Left ventricle myocardium inferior (tissue), 1 donor: ENCODE data around the gene RIPOR1. TPM values are rescaled to one million over a fixed set of nuclear protein-coding genes. Genes with fewer than 3 reads are reported as not detected.

Experiments used
- DNase-seq: peaks from one replicate; pipeline ENCODE4 v3.0.0-alpha.2; 2020
- H3K27ac ChIP-seq: fragments of 200-600 bp; replicated peaks from 2 replicates; pipeline ENCODE4 v1.8.0; 2021
- H3K27me3 ChIP-seq: fragments of 200-600 bp; 2 replicates; pipeline ENCODE4 v1.8.0; 2021; ENCODE audit warnings: low read depth
- H3K36me3 ChIP-seq: fragments of 200-600 bp; 2 replicates; pipeline ENCODE4 v1.8.0; 2021
- H3K4me1 ChIP-seq: fragments of 200-600 bp; 2 replicates; pipeline ENCODE4 v1.8.0; 2021
- H3K4me3 ChIP-seq: fragments of 200-600 bp; 2 replicates; pipeline ENCODE4 v1.8.0; 2021; ENCODE audit warnings: mild to moderate bottlenecking, moderate library complexity
- H3K9me3 ChIP-seq: fragments of 200-600 bp; replicated peaks from 2 replicates; pipeline ENCODE4 v1.8.0; 2021
- CTCF ChIP-seq: fragments of 200-600 bp; IDR thresholded peaks from 2 replicates; pipeline ENCODE4 v1.8.0; 2021; ENCODE audit warnings: antibody characterized with exemption, mild to moderate bottlenecking, borderline replicate concordance
- intact Hi-C: fragments of 100-400 bp; cut with micrococcal nuclease; formaldehyde crosslinking; loops from one replicate; pipeline ENCODE4 v1.11.0; 2022
- total RNA-seq: library from RNA; stranded (reverse); fragmentation: NEBNext Ultra II Directional; extraction: Animal tissue kit (Norgen Biotek cat#: 25700); gene quantifications from one replicate; pipeline ENCODE4 v1.2.1, GENCODE V29; 2021
- donor health status: DM: no; HTN: yes; CAD: no; lungs with severe emphysema.

The RIPOR1 gene
- total RNA-seq, 1 donor from 2014 or later = 79.7 TPM

DNA sequence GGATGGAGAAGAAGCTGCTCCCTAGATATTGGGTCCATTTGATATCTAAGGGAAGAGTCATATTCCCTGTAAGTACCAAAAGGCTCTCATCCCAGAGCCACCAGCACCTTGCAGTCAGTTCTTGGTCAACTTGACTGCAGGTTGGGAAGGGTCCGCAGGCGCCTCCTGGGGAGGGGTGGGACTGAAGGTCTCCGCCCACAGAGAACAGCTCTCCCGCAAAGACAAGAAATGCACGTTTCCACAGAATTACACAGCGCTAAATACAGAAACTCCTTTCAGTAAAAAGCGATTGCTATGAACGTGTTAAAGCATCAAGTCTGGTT is 32.8 kb downstream of the RIPOR1 start:
- DNase-seq = no peak
- intact Hi-C loops = no loop called here
- no peak for TF ChIP-seq CTCF

DNA sequence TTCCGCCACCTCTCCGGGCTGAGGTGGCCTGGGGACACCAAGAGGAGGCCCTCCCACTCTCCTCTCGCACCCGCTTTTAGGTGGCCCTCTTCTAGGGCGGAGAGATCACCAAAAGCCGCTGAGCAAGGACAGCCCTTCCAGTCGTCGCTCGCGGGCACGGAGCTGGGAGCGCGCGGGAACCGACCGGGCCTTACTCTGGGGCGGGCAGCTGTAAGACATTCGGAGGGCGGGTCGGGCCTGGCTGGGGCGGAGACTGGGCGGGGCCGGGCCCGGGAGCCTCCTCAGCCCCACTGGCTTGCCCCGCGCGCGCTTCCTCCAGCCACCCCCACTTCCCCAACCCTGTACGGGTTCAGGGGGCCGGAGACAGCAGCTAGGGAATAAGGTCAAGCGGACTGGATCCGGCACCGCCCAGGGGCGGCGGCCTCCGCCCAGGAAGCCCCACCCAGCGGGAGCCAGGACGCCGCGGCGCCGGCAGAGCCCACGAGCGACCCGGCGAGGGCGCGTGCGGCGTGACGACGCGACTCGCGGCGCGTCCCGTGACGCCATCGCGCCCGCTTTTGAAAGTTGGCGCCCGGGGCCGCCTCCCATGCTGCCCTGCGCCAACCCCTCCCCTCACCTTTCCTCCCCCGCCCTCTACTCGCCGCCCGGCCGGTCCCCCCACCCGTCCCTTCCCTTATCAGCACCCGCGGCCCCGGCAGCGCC is 33.3 kb downstream of the RIPOR1 start:
- Histone ChIP-seq H3K9me3 (no peaks in the 10 kb centered on the region), H3K27me3 (no peaks in the 10 kb centered on the region), H3K36me3 (no peaks in the 10 kb centered on the region), H3K4me3 (peak overlapping the region; percentile 76), H3K27ac (peak overlapping the region; percentile 97), H3K4me1 (peaks cover 53% of the 10 kb centered on the region)
- no peak for TF ChIP-seq CTCF
- intact Hi-C loops = no loop called here
- peak; percentile 97 for DNase-seq

More for the DNA sequence above, 32.8 kb downstream of the RIPOR1 start:
- peak overlapping the region; percentile 76 for H3K4me3 ChIP-seq
- H3K4me1 ChIP-seq = peaks cover 48% of the 10 kb centered on the region
- peak overlapping the region; percentile 97 for H3K27ac ChIP-seq
- no peaks in the 10 kb centered on the region for H3K27me3 ChIP-seq
- no peaks in the 10 kb centered on the region for H3K36me3 ChIP-seq
- no peaks in the 10 kb centered on the region for H3K9me3 ChIP-seq

GRCh38 chr16:67562526-67562917 is 33.9 kb downstream of the RIPOR1 start, which contains the start of gene CTCF:
TSS of gene CTCF (plus strand) at chr16:67562526. CDS start at chr16:67610833, 48,307 bp downstream.
- intact Hi-C loops = no loop called here
- Histone ChIP-seq H3K4me1 (peaks cover 59% of the 10 kb centered on the region), H3K36me3 (no peaks in the 10 kb centered on the region), H3K27ac (peak within 1 kb of the TSS; percentile 97), H3K27me3 (no peaks in the 10 kb centered on the region), H3K4me3 (peak within 1 kb of the TSS; percentile 76), H3K9me3 (no peaks in the 10 kb centered on the region)
- peak; percentile 69 for TF ChIP-seq CTCF
- peak; percentile 84 for DNase-seq

DNA sequence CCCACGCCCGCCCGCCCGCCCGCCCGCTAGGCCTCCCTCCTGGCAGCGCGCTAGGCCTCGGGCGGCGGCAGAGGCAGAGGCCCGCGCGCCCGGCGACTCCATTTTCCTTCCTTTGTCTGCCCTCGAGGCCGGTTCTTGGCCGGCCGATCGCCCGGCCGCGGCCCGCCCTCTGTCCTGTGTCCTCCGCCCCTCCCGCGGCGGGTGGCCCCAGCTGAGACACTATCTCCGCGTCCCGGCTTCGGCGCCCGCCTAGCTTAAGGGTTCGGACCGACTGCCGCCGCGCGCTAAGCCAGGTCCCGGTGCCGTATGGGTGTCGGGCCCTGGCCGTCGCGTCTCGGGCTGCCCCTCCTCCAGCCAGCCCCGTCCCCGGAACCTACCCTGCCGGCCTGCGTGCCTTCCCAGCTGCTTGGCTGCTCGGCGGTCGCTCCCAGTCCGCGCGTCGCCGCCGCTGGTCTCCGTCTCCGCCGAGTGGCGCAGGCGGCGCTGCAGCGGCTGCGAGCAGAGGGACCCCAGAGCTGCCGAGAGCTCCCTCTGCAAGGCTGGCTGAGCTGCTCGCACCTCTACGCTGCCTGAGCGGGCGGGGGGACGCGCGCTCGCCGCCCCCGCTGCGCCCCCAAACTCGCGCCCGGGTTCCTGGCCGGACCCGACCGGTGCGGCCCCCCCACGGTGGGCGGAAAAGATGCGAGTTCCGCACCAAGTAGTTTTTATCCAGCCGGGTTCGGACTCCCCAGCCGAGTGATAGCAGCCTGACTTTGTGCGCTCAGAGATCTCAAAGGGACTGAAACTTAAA is 34.5 kb downstream of the RIPOR1 start:
- peaks cover 60% of the 10 kb centered on the region for H3K4me1 ChIP-seq
- intact Hi-C loops = no loop called here
- TF ChIP-seq CTCF = peak; percentile 31

GRCh38 chr16:67563708-67564468 is 35.3 kb downstream of the RIPOR1 start:
- TF ChIP-seq CTCF = no peak
- Histone ChIP-seq H3K4me1 (peaks cover 60% of the 10 kb centered on the region), H3K4me3 (peak overlapping the region; percentile 76), H3K36me3 (no peaks in the 10 kb centered on the region), H3K27ac (peak overlapping the region; percentile 97), H3K27me3 (no peaks in the 10 kb centered on the region), H3K9me3 (no peaks in the 10 kb centered on the region)
- DNase-seq = no peak
- intact Hi-C loops = no loop called here

More for the DNA sequence above, 34.5 kb downstream of the RIPOR1 start:
- no peaks in the 10 kb centered on the region for H3K9me3 ChIP-seq
- peak overlapping the region; percentile 76 for H3K4me3 ChIP-seq
- H3K27me3 ChIP-seq = no peaks in the 10 kb centered on the region
- H3K36me3 ChIP-seq = no peaks in the 10 kb centered on the region
- H3K27ac ChIP-seq = peak overlapping the region; percentile 97
- DNase-seq = peak; percentile 69
